GM23338 (cell line): ENCODE results near the gene CSTA. TPM values are rescaled to one million over a fixed set of nuclear protein-coding genes. Genes with fewer than 3 reads are reported as not detected.

Source experiments
- ATAC-seq: fragments of 200-7000 bp; cut with Tn5 transposase; 3 replicates; pipeline ENCODE4 v1.9.1; 2020
- DNase-seq: peaks from one replicate; pipeline ENCODE4 v3.0.0-alpha.2; 2015; ENCODE audit warnings: low spot score
- H2AFZ ChIP-seq: fragments of 200-600 bp; sonication (generic); 2 replicates; pipeline ENCODE4 v1.8.0; 2016; ENCODE audit warnings: antibody characterized with exemption, mild to moderate bottlenecking, moderate library complexity
- H3F3A ChIP-seq: fragments of 200-600 bp; sonication (generic); replicated peaks from 2 replicates; pipeline ENCODE4 v1.8.0; 2017; ENCODE audit warnings: antibody characterized with exemption, mixed run types, low read depth
- H3K27ac ChIP-seq: fragments of 200-600 bp; sonication (generic); 2 replicates; pipeline ENCODE4 v1.6.1; 2016; ENCODE audit warnings: low read depth
- H3K27me3 ChIP-seq: fragments of 200-600 bp; sonication (generic); 2 replicates; pipeline ENCODE4 v1.8.0; 2016; ENCODE audit warnings: mild to moderate bottlenecking, mixed run types, moderate library complexity; ENCODE audit not compliant: insufficient read depth
- H3K36me3 ChIP-seq: fragments of 200-600 bp; sonication (generic); 2 replicates; pipeline ENCODE4 v1.8.0; 2016; ENCODE audit warnings: mild to moderate bottlenecking; ENCODE audit not compliant: insufficient read depth
- H3K4me1 ChIP-seq: fragments of 200-600 bp; sonication (generic); 2 replicates; pipeline ENCODE4 v1.8.0; 2016; ENCODE audit warnings: mild to moderate bottlenecking, moderate library complexity; ENCODE audit not compliant: insufficient read depth
- H3K4me2 ChIP-seq: fragments of 200-600 bp; sonication (generic); 2 replicates; pipeline ENCODE4 v1.7.1; 2017; ENCODE audit warnings: mixed run types
- H3K4me3 ChIP-seq: fragments of 200-600 bp; sonication (generic); 2 replicates; pipeline ENCODE4 v1.6.1; 2016; ENCODE audit warnings: mixed run types
- H3K79me2 ChIP-seq: fragments of 200-600 bp; sonication (generic); replicated peaks from 2 replicates; pipeline ENCODE4 v1.8.0; 2017; ENCODE audit warnings: mild to moderate bottlenecking; ENCODE audit not compliant: insufficient read depth
- H3K9me2 ChIP-seq: fragments of 200-600 bp; sonication (generic); 2 replicates; pipeline ENCODE4 v1.8.0; 2017; ENCODE audit not compliant: insufficient read depth
- H4K20me1 ChIP-seq: fragments of 200-600 bp; sonication (generic); replicated peaks from 2 replicates; pipeline ENCODE4 v1.8.0; 2017; ENCODE audit warnings: mild to moderate bottlenecking; ENCODE audit not compliant: insufficient read depth
- H3K27ac Mint-ChIP-seq: 2 replicates; pipeline ENCODE4 v1.8.0; 2020; ENCODE audit warnings: inconsistent platforms, mild to moderate bottlenecking, moderate library complexity, mixed read lengths
- H3K27me3 Mint-ChIP-seq: 3 replicates; pipeline ENCODE4 v1.8.0; 2022; ENCODE audit warnings: low read depth, mild to moderate bottlenecking, moderate library complexity, mixed read lengths, inconsistent platforms; ENCODE audit not compliant: insufficient read depth, poor library complexity
- H3K36me3 Mint-ChIP-seq: 3 replicates; pipeline ENCODE4 v1.8.0; 2021; ENCODE audit warnings: low read depth, mild to moderate bottlenecking, inconsistent platforms, moderate library complexity, mixed read lengths
- H3K4me1 Mint-ChIP-seq: 3 replicates; pipeline ENCODE4 v1.8.0; 2020; ENCODE audit warnings: mild to moderate bottlenecking, inconsistent platforms, mixed read lengths
- H3K4me3 Mint-ChIP-seq: 3 replicates; pipeline ENCODE4 v1.8.0; 2021; ENCODE audit warnings: moderate library complexity, mild to moderate bottlenecking, inconsistent platforms, mixed read lengths
- H3K9me3 Mint-ChIP-seq: 3 replicates; pipeline ENCODE4 v1.8.0; 2020; ENCODE audit warnings: moderate library complexity, mild to moderate bottlenecking, inconsistent platforms, mixed read lengths
- CREB1 ChIP-seq: fragments of 250-450 bp; sonication (Bioruptor Pico); IDR thresholded peaks from 2 replicates; pipeline ENCODE4 v1.5.0; 2020; ENCODE audit warnings: low read depth, mild to moderate bottlenecking, moderate library complexity
- EZH2phosphoT487 ChIP-seq: fragments of 200-600 bp; sonication (generic); IDR thresholded peaks from one replicate; pipeline ENCODE4 v1.8.1; 2018; ENCODE audit warnings: antibody characterized with exemption; ENCODE audit not compliant: unreplicated experiment
- JUNB ChIP-seq: IDR thresholded peaks from one replicate; pipeline ENCODE4 v1.6.1; 2016; ENCODE audit warnings: antibody characterized with exemption; ENCODE audit not compliant: unreplicated experiment
- NANOG ChIP-seq: IDR thresholded peaks from 2 replicates; pipeline ENCODE4 v1.6.1; 2016; ENCODE audit warnings: antibody characterized with exemption, borderline replicate concordance
- STAT1 ChIP-seq: IDR thresholded peaks from one replicate; pipeline ENCODE4 v1.6.1; 2016; ENCODE audit warnings: antibody characterized with exemption; ENCODE audit not compliant: unreplicated experiment
- ZNF114 ChIP-seq: fragments of 250-450 bp; sonication (Bioruptor Pico); IDR thresholded peaks from 2 replicates; pipeline ENCODE4 v1.5.0; 2020; ENCODE audit warnings: mild to moderate bottlenecking, moderate library complexity
- ZNF462 ChIP-seq: fragments of 250-450 bp; sonication (Bioruptor Pico); IDR thresholded peaks from 2 replicates; pipeline ENCODE4 v1.5.0; 2020; ENCODE audit warnings: mild to moderate bottlenecking, moderate library complexity
- long read RNA-seq: library from polyadenylated mRNA; unstranded; transcript quantifications from one replicate; pipeline ENCODE4 v2.0.0, GENCODE V29; 2020; ENCODE audit not compliant: unreplicated experiment
- polyA plus RNA-seq: library from polyadenylated mRNA; unstranded; fragments of >200 nt; fragmentation: Nextera tagmentation; extraction: Ambion mirVana; gene quantifications from 2 replicates; pipeline ENCODE4 v1.2.1, GENCODE V29; 2016
- total RNA-seq: library from RNA; depleted of rRNA; stranded (reverse); fragments of >200 nt; shearing (Covaris generic); gene quantifications from 2 replicates; pipeline ENCODE4 v1.2.3, GENCODE V29; 2014; rRNA removed

Gene CSTA, protein sequence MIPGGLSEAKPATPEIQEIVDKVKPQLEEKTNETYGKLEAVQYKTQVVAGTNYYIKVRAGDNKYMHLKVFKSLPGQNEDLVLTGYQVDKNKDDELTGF
- total RNA-seq, result not detected in 2 replicates
- 1.4 TPM in 2 replicates for polyA plus RNA-seq
- long read RNA-seq, partial matches to known transcripts, result 0 of 2 reads
- long read RNA-seq, other reads (novel, unspliced or antisense), result 0 of 2 reads

DNA sequence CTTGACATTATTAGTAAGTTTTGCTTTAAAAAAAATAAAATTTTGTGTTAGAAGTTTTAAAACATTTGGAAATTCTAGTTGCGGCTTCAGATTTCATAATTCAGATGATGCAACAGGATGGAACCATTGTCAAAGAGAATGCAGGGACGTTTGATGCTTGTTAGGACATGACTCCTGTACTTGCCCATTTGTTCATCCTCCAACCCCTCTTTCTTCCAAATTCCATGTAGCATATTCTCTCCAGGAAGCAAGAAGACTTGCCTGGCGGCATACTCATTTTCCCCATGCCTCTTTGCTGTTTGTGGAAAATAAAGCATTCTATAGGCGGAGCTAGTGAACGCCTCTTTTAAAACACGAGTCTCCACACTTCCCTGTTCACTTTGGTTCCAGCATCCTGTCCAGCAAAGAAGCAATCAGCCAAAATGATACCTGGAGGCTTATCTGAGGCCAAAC, at the start of gene CSTA:
Gene CSTA, plus strand, starts transcription at position 378 of the 453 bp plus-strand sequence. Its CDS starts 45 bp downstream, at position 423.
- no peaks in the 10 kb centered on the region for H3K79me2 ChIP-seq
- no peaks in the 10 kb centered on the region for H3F3A ChIP-seq
- H3K27me3 ChIP-seq, result no peaks in the 10 kb centered on the region
- H3K4me2 ChIP-seq, result no peak within 1 kb of the TSS
- Mint-ChIP-seq H3K4me1 (no peaks in the 10 kb centered on the region), H3K4me3 (no peak within 1 kb of the TSS), H3K36me3 (no peaks in the 10 kb centered on the region), H3K27me3 (peaks cover 2% of the 10 kb centered on the region), H3K27ac (no peak within 1 kb of the TSS), H3K9me3 (peaks cover 5% of the 10 kb centered on the region; the same call in 1 of the 3 replicates)
- no peaks in the 10 kb centered on the region for H3K4me1 ChIP-seq
- H3K36me3 ChIP-seq, result no peaks in the 10 kb centered on the region
- DNase-seq (no peak), ATAC-seq (no peak)
- H3K4me3 ChIP-seq, result no peak within 1 kb of the TSS
- TF ChIP-seq CREB1 (CRISPR knock-in tag), result no peak
- H3K9me2 ChIP-seq, result no peaks in the 10 kb centered on the region
- no peaks in the 10 kb centered on the region for H4K20me1 ChIP-seq
- peak within 1 kb of the TSS; percentile 63; the same call in 1 of the 2 replicates for H2AFZ ChIP-seq
- H3K27ac ChIP-seq, result no peak within 1 kb of the TSS

DNA sequence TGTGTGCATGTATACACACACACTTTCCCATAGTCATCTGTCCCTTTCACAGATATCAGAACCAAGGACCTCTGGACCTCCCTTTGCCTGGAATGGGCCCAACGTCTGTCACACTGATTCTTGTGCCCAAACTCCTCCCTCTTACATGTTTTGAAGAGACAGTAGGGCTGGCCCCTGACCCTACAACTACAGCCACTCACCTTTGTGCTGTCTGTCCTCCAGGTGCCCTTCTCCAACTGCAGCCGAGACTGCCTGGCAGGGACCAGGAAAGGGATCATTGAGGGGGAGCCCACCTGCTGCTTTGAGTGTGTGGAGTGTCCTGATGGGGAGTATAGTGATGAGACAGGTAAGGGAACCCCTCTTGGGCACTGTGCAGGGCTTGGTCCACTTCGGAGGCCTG, 43.2 kb upstream of the CSTA start:
- H3K4me1 Mint-ChIP-seq, result no peaks in the 10 kb centered on the region
- H3K9me2 ChIP-seq, result peaks cover 3% of the 10 kb centered on the region
- DNase-seq (no peak), ATAC-seq (no peak)
- no peaks in the 10 kb centered on the region for H4K20me1 ChIP-seq
- TF ChIP-seq JUNB (no peak), ZNF114 (CRISPR knock-in tag) (no peak), NANOG (no peak), EZH2phosphoT487 (no peak), STAT1 (no peak), ZNF462 (CRISPR knock-in tag) (no peak)
- no peaks in the 10 kb centered on the region for H3K9me3 Mint-ChIP-seq
- H3K79me2 ChIP-seq, result no peaks in the 10 kb centered on the region
- H3K27me3 ChIP-seq, result no peaks in the 10 kb centered on the region
- no peaks in the 10 kb centered on the region for H3K27me3 Mint-ChIP-seq
- H2AFZ ChIP-seq, result no peak overlapping the region
- no peaks in the 10 kb centered on the region for H3F3A ChIP-seq
- H3K4me3 ChIP-seq, result no peak overlapping the region
- H3K4me2 ChIP-seq, result no peak overlapping the region
- H3K27ac ChIP-seq, result no peak overlapping the region
- H3K4me1 ChIP-seq, result no peaks in the 10 kb centered on the region
- no peaks in the 10 kb centered on the region for H3K36me3 Mint-ChIP-seq
- H3K27ac Mint-ChIP-seq, result no peak overlapping the region
- H3K4me3 Mint-ChIP-seq, result no peak overlapping the region
- H3K36me3 ChIP-seq, result no peaks in the 10 kb centered on the region
